ENCODE measurements around the gene KIFC3.

DNA sequence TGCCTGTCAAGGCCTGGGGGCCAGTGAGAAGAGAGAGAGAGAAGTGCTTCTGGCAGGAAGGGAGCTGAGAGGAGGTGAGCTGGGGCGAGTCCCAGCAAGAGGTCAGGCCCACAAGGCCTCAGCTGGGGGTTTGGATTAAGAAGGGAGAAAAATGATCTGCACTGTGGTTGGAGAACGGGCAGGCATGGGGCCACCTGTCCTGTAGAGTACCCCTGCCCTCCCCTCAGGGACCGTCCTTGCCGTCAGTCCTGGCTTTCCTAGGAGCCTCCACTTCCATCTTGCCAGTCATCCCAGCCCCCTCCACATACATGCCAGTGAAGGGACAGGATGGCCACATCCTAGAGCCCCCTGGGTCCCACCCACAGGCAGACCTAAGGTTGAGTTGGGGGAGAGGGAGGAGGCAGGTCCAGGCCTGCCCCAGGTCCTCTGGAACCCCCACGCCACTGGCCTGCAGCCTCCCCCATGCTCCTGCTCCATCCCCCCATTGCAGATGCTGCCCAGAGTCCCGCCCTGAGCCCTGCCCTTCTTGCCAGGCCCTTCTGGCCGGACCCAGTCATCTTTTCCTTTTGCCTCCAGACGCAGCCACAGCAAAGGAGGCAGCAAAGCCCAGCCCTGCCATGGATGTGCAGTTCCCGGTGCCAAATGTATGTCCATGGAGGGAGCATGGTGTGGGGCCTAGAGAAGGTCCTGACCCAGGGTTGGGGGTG lies 47.8 kb downstream of the KIFC3 start:
- TF ChIP-seq, protein P1, sequence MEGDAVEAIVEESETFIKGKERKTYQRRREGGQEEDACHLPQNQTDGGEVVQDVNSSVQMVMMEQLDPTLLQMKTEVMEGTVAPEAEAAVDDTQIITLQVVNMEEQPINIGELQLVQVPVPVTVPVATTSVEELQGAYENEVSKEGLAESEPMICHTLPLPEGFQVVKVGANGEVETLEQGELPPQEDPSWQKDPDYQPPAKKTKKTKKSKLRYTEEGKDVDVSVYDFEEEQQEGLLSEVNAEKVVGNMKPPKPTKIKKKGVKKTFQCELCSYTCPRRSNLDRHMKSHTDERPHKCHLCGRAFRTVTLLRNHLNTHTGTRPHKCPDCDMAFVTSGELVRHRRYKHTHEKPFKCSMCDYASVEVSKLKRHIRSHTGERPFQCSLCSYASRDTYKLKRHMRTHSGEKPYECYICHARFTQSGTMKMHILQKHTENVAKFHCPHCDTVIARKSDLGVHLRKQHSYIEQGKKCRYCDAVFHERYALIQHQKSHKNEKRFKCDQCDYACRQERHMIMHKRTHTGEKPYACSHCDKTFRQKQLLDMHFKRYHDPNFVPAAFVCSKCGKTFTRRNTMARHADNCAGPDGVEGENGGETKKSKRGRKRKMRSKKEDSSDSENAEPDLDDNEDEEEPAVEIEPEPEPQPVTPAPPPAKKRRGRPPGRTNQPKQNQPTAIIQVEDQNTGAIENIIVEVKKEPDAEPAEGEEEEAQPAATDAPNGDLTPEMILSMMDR (IDR thresholded peaks at IDR 0.05) = no peak
- no peak for TF ChIP-seq POLR2A (IDR thresholded peaks at IDR 0.05)

All from uterus (tissue), 2 donors.